ENCODE measurements around the gene DYRK1A.
"Not testable (repeated sequence)": the region's sequence is repeated elsewhere in the genome, so short reads cannot be mapped to it uniquely, and the experiment has no call there.

DYRK1A gene

DNA sequence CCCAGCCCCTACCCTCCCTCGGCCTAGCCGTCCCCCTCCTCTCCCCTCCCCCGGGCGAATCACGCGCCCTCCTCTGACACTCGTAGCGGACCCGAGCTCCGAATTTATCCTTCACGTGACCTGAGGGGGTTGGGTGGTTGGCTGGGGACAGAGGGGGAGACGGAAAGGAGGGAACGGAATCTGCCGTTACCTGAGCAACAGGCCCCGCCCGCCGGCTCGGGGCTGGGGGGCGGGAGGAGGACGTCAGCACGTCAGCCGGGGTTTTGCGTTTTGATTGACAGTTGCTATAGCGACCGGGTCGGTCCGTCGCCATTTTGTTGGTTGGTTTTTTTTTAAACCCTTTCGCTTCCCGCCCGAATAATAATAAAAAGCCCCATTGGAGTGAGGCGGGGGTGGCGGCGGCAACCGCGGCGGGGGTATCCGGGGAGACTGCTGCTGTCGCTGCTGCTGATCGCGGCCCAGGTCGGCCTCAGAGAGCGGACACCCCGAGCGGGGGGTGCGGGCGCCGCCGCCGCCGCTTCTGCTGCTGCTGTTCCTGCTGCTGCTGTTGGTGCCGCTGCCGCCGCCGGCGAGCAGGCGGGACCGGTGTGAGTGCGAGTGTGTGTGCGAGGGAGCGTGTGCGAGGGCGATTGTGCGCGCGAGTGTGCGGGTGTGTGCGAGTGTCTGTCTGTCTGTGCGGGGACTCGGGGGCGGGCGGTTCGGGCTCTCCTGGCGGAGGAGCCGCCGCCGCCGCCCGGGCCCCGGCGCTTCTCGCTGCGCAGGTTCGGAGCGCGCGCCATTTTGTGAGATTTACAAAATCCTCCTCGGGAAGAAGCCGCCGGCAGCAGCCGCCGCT lies at the start of gene DYRK1A:
TSS of gene DYRK1A (plus strand) at position 292 of the 835 bp plus-strand sequence. CDS start 53,602 bp downstream, outside the sequence.
- peak; percentile 93 to 95 for DNase-seq (ENCODE audit: low read depth in 2 of 2)

DNA sequence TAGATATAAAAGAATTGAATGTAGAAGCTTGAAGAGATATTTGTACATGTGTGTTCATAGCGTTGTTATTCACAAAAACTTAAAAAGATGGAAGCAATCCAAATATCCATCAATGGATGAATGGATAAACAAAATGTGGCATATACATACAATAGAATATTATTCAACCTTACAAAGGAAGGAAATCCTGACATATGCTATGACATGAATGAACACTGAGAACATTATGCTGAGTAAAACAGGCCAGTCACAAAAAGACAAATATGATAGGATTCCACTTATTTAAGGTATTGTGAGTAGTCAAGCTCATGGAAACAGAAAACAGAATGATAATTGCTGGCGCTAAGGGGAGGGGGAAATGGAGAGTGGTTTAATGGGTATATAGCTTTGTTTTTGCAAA lies 47.0 kb upstream of the DYRK1A start:
- DNase-seq (ENCODE audit: low read depth in 2 of 2): no peak

DNA sequence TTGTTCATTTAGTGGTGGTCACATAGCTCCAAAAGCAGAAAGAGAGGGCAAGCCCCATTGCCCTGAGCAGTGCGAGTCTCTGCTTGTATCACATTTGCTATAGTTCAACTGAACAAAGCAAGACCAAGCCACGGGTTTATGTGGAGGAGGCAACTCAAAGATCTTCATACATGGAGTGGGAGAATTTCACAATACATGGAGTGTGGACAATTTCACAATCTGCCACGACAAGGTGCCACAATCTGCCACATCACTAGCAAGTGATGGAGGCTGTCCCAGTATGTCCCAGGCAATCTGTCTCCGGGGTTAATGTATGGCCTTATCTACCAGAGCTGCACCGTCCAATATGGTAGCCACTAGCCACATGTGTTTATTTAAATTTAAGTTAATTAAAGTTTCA lies 44.5 kb upstream of the DYRK1A start:
- DNase-seq (ENCODE audit: low read depth in 2 of 2): no peak

DNA sequence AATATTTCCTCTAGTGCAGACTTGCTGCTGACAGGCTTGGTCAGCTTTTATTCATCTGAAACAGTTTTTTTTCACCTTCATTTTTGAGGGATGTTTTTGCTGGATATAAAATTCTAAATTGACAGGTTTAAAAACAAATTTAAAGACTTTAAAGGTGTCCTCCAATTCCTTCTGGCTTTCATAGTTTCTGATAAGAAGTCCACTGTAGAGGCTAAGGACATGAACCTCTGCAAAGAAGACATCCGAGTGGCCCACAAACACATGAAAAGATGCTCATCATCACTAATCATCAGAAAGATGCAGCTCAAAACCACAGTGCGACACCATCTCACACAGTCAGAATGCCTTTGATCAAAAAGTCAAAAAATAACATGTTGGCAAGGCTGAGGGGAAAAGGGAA lies 42.0 kb upstream of the DYRK1A start:
- no peak for DNase-seq (ENCODE audit: low read depth in 2 of 2)

DNA sequence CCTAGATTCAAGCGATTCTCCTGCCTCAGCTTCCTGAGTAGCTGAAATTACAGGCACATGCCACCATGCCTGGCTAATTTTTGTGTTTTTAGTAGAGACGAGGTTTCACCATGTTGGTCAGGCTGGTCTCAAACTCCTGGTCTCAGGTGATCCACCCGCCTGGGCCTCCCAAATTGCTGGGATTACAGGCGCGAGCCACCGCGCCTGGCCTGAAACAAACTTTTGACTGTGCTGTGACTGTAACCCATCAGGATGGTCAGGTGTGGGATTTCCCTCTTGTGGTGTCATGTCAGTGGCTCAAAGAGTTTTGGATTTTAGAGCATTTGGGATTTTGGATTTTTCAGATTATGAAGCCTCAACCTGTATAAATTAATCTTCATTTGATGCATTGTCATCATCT lies 38.4 kb upstream of the DYRK1A start:
- not testable (repeated sequence) for DNase-seq (ENCODE audit: low read depth in 2 of 2)

DNA sequence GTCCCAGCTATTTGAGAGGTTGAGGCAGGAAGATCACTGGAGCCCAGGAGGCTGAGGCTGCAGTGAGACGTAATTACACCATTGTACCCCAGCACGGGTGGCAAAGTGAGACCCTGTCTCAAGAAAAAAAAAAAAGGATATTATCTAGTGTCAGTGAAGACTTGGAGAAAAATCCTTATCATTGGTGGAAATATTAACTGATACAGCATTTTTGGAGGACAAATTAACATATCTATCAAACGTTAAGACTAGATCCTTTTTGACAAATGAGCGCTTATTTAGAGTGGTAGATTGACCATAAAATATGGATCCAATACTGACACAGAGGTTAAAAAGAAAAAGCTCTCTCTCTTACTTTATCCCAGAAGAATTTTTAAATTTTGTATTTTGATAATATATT lies 35.2 kb upstream of the DYRK1A start:
- no peak for DNase-seq (ENCODE audit: low read depth in 2 of 2)

DNA sequence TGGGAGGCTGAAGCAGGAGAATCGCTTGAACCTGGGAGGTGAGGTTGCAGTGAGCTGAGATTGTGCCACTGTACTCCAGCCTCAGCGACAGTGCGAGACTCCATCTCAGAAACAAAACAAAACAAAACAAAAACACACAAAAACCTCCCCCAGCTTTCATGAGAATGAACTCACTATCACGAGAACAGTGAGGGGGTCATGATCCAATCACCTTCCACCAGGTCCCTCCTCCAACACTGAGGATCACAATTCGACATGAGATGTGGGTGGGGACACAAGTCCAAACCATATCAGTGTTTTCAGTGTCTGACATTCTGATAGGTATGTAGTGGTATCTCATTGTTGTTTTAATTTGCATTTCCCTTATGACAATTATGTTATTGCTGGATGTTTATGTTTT lies 31.5 kb upstream of the DYRK1A start:
- no peak for DNase-seq (ENCODE audit: low read depth in 2 of 2)

DNA sequence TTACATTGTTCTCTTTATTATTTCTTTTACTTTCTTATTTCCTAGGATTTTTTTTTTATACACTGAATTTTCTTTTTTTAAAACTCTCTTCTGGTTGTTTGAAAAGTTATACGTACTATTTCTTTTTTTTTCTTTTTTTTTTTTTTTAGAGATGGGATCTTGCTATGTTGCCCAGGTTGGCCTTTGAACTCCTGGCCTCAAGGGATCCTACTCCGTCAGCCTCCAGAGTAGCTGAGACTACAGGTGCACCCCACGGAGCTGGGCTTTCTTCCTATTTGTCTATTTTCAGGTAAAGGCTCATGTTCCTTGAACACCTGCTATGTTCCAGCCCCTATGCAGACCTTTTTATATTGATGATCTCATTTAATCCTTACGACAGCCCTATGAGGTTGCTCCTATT lies 29.4 kb upstream of the DYRK1A start:
- no peak for DNase-seq (ENCODE audit: low read depth in 2 of 2)

DNA sequence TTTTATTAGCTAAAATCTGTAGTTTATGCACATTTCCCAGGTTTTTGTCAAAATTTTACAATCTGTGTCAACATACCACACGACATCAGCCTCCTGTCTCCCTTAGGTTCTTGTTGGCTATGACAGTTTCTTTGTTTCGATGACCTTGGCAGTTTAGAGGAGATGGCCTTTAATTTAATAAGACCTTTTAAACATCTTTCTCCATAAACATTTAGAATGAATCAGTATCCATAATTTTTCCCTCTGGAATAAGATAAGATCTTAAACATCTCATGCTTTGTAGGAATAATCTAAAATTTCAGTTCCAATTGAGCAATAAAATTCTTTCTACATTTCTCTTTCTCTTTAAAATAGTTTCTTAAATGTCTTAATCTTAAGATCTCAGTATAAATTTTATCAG lies 28.7 kb upstream of the DYRK1A start:
- no peak for DNase-seq (ENCODE audit: low read depth in 2 of 2)

DNA sequence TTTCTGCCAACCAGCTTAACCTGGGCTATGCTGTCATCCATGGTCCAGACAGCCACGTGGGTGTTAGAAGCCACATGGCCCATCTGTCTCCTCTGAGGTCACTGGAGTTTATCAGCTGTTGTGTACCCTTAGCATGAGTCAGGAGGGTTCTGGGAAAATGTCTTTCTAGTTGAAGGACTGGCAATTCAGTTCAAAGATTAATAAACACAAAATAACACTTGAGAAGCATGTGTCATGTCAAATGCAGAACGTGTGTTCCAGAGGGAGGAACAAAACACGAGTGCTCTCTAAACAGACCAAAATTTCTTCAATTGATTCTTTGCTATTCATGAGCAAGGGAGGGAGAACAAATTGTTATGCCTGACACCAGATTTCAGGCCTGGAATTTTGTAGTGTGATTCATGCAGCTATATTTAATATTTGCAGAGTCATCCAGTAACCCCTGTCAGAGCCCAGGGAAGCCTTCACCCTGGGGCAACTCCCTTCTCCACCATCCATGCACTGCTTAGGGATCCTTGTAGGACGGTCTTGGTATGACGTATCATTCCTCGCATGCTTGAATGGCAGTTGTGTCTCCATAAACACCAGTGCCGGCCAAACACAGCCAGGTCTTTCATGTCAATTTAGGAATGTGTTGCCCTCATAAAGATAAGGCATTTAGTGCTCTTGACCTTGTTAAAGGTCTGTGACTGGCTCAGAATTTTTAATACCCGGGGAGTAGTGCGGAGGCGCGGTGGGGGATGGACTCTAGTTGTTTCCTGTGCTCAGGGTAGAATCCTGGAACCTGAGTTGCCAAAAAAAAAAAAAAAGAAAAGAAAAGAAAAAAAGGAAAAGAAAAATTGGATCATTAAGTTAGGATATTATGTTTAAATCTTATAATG lies 27.7 kb upstream of the DYRK1A start:
- DNase-seq (ENCODE audit: low read depth in 2 of 2): no peak

DNA sequence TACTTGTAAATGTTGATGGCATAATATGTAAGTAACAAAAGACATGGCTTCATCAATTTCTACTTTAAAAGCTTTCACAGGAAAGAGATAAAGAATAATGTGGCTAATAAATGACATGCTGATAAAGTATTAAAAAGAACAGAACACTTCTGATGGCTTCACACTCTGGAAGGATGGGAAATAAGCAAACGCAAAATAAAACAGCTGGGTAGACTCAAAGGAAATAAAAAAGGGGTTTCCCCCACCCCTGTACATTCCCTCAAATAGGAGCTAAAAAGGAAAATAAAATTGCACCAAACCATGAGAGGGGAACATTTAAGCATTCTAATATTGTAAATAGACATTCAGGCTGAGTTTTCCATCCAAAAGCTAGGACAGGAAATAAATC lies 27.0 kb upstream of the DYRK1A start:
- no peak for DNase-seq (ENCODE audit: low read depth in 2 of 2)

DNA sequence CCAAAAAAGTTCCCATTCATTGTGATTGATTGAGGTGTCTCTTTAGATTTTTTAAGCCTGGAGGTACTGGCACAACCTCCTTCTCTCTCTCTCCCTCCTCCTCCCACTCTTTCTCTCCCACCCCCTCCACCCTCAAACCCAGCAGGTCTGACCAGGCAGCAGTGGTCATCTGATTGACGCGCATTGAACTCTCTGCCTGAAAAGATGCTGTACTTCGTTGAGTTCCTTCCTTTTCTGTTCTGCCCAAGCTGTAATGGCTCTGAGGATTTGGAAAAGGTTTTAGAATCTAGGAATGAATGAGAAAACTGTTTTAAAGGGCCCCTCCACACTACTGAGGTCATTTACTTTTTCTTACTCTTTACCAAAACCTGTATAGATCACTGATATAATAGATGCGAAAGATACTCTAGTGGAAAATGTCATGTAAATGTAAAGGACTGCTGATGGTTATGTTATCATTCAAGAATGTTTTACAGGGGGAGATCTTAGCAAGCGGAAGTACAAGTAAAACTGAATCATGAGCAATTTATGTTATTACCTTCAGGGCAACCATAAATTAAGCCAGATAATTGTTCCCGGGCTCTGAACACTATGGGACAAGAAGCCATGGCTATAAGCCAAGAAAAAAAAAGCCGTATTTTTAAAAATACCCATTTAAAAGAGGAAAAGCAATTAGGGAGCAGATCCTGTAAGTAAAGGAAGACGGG lies 25.2 kb upstream of the DYRK1A start:
- DNase-seq (ENCODE audit: low read depth in 2 of 2): no peak

DNA sequence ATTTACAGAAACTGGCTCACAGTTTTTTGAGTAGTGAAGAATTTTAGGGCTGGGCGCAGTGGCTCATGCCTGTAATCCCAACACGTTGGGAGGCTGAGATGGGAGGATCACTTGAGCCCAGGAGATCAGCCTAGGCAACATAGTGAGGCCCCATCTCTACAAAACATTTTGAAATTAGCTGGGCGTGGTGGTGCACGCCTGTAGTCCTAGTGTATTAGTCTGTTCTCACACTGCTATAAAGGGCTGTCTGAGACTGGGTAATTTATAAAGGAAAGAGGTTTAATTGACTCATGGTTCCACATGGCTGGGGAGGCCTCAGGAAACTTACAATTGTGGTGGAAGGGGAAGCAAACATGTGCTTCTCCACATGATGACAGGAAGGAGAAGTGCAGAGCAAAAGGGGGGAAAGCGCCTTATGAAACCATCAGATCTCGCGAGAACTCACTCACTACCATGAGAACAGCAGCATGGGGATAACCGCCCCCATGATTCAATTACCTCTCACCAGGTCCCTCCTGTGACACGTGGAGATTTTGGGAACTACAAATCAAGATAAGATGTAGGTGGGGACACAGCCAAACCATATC lies 24.4 kb upstream of the DYRK1A start:
- no peak for DNase-seq (ENCODE audit: low read depth in 2 of 2)

DNA sequence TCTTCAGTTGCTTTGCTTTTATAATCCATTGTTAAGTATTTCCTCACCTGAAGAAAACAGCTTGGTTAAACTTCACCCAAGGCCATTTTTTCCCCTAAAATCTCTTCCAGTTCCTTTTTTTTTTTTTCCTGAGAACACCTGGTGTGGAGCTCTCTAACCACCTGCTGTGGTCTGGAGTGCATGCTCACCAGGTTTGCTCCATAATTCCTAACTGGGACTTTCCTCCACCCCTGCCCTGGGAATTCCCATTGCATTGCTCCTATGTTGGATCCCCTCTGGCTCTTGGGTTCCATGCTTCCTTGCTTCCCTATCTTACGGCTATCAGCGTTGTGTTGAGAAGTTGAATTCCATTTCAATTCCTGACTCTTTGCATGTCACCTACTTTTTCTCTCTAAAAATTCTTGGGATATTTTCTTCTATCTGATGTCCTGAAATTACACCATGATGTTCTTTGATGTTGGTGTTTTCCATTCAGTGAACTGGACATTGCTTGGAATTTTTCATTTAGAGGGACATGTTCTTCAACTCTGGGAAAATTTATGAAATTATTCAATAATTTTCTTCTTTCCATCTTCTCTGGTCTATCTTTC lies 19.6 kb upstream of the DYRK1A start:
- no peak for DNase-seq (ENCODE audit: low read depth in 2 of 2)

DNA sequence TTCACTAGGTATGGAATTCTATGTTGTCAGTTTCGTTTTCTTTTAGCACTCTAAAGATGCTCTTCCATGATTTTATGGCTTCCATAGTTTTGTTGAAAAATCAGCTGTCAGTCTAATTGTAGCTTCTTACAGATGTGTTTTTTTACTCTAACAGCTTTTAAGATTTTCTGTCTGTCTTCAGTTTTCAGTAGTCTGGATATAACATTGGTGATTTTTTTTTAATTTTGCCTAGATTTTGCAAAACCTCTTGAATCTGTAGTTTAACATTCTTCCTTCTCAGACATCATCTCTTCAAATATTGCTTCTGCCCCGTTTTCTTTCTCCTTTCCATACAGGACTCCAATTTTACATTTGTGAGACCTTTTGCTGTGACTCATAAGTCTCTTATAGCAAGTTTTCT lies 17.9 kb upstream of the DYRK1A start:
- no peak for DNase-seq (ENCODE audit: low read depth in 2 of 2)

DNA sequence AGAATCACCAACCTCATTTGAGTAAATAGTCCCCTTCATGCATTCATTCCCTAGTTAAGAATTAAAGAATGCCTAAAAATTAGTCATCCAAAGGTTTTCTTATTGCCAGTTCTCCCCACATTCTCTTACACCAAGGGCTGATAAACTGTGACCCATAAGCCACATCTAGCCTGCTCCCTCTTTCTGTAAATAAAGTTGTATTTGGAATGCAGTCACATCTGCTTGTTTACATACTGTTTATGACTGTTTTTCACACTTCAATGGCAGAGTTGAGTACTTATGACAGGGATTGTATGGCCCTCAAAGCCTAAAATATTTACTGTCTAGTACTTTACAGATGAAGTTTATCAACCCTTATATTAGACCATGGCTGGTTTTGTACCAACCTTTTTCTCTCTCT lies 16.1 kb upstream of the DYRK1A start:
- DNase-seq (ENCODE audit: low read depth in 2 of 2): no peak

DNA sequence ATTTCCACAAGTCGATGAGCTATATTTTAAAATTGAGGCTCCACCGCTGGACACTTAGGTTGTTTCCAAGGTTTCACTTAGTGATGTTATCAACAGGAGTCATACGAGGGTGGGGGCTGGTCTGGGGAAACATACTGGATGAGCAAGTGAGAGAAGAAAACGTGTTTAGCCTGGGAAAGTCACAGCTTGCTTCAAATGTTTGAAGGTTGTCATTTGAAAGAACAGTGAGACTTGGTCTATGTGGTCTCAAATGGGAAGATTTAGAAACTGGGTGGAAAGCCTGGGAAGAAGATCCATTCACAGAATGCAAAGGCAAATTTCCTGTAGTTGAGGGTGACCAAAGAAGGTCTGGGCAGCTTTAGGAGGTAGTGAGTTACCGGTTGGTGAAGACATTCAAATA lies 9.9 kb upstream of the DYRK1A start:
- no peak for DNase-seq (ENCODE audit: low read depth in 2 of 2)

DNA sequence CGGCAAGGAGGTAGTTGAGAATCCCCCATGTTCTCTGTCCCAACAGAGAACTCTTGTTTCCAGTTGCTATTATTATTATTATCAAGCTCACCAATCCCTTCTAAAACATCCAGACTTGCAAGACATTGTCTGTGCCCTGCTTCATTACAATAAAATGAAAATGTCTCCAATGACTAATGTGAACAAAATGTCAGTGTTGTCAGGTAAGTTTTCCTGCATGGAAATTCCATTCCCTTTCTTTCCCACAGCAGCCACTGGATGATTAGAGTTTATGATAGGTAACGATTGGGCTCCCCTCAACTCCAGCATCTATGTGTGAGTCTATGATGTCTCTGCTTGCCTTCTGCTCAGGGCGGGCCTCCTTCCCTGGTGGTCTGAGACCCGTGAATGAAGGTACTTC lies 8.9 kb upstream of the DYRK1A start:
- DNase-seq (ENCODE audit: low read depth in 2 of 2): no peak

DNA sequence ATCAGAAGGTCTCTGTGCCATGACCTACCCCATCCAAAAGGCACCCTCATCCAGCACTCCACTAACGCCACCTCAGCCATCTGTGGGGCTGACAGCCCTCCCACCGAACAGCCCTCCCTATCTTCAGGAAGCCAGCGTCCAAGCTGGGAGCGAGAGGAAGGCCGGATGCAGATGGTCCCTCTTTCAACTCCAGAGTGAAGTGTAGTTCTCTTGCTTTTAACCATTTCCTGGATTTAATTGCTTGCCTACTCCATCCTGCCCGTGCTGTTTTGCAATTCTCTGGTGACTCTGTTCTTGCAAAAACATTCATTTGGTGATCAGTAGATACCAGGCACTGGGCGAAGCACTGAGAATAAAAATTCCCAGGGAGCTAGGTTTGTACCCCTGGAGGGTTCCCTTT lies 8.2 kb upstream of the DYRK1A start:
- no peak for DNase-seq (ENCODE audit: low read depth in 2 of 2)

DNA sequence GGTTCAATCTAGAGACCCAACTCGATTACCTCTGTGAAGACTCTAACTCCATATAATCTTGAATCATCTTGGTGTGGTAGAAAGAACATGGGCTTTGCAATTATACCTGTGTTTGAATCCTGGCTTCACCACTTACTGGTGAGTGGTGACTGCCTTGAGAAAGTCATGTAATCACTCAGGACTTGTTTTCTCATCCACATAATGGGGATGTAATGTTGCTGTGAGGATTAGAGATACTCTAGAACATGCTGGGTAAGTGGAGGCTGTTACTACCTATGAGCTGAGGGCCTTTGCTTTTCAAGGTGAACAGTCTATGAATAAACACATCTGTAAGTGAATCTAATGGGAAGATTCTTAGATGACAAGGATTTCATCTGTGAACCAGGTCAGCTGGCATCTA lies 2.6 kb upstream of the DYRK1A start:
- DNase-seq (ENCODE audit: low read depth in 2 of 2): no peak

DNA sequence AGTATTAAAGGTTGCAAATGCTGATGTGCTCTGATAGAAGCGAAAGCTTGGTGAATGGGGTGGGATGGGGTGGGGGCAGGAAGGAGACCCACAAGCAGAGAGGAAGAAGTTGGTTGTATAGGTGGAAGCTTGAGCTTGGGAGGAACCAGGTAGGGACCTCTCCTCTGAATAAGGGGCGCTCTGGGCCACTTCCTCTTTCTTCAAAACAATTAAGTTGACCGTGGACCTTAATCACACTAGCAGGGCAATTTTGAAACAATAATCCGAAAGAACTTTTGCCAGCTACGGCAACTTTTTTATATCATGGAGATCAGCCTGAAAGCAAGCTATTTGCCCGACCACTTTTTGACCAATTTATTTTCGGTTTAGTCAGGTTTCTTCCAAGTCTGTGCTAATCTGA lies 1.9 kb upstream of the DYRK1A start:
- no peak for DNase-seq (ENCODE audit: low read depth in 2 of 2)
